H1 (cell line): ENCODE data around the gene CHST3. TPM values are rescaled to one million over a fixed set of nuclear protein-coding genes. Genes with fewer than 3 reads are reported as not detected.

Experiments used
- EP300 ChIP-seq, 2 experiments: IDR thresholded peaks; 1 replicate in 1 of 2; 2 replicates in 1 of 2; pipeline ENCODE4 v1.6.1; 2011 to 2012; ENCODE audit warnings: low read depth in 2 of 2, low read length in 2 of 2, mild to moderate bottlenecking in 2 of 2, borderline replicate concordance in 1 of 2, inconsistent platforms in 1 of 2, moderate library complexity in 1 of 2
- HDAC2 ChIP-seq, 2 experiments: fragments of 300-600 bp in 1 of 2; sonication (generic) in 1 of 2; IDR thresholded peaks; 2 replicates each; pipeline ENCODE4 v1.6.1; 2011 to 2012; ENCODE audit warnings: low read depth in 2 of 2, low read length in 2 of 2, mild to moderate bottlenecking in 2 of 2, moderate library complexity in 2 of 2, borderline replicate concordance in 1 of 2, inconsistent platforms in 1 of 2
- POLR2AphosphoS5 ChIP-seq: IDR thresholded peaks from 2 replicates; pipeline ENCODE4 v1.6.1; 2011; ENCODE audit warnings: low read depth, low read length
- SAP30 ChIP-seq: fragments of 300-600 bp; sonication (generic); IDR thresholded peaks from 2 replicates; pipeline ENCODE4 v1.7.1; 2012; ENCODE audit warnings: low read length, moderate library complexity, mild to moderate bottlenecking, inconsistent platforms; ENCODE audit not compliant: insufficient read depth, insufficient replicate concordance
- polyA plus RNA-seq, 7 experiments: library from polyadenylated mRNA; depleted of rRNA in 3 of 7; stranded (reverse) in 5 of 7; unstranded in 2 of 7; fragments of >200 nt in 5 of 7; fragments of 200-250 nt in 2 of 7; gene quantifications; 1 replicate in 5 of 7; 2 replicates in 1 of 7; 4 replicates in 1 of 7; pipeline versions ENCODE4 v1.2.1 to v1.2.3, GENCODE V29; 2011 to 2013; ENCODE audit warnings: missing spikeins in 2 of 7, mixed read lengths in 2 of 7
- total RNA-seq: library from RNA; stranded (reverse); fragmentation: NEBNext Ultra II Directional; extraction: Animal tissue kit (Norgen Biotek cat#: 25700); gene quantifications from 2 replicates; pipeline ENCODE4 v1.2.1, GENCODE V29; 2021
- TF ChIP-seq, protein P1 (sequence below): IDR thresholded peaks from 2 replicates; pipeline ENCODE4 v1.6.1; 2012; ENCODE audit warnings: inconsistent platforms
- TF ChIP-seq, protein P2 (sequence below): fragments of 300-600 bp; sonication (generic); IDR thresholded peaks from 2 replicates; pipeline ENCODE4 v1.7.1; 2012; ENCODE audit warnings: low read length, moderate library complexity, mild to moderate bottlenecking, inconsistent platforms; ENCODE audit not compliant: insufficient replicate concordance

CHST3 gene
- total and polyA plus RNA-seq, 2 of the 8 experiments (the other 6 are each of a cell fraction or from before 2014, with no cell fraction given), result 2.0 to 5.8 TPM

DNA sequence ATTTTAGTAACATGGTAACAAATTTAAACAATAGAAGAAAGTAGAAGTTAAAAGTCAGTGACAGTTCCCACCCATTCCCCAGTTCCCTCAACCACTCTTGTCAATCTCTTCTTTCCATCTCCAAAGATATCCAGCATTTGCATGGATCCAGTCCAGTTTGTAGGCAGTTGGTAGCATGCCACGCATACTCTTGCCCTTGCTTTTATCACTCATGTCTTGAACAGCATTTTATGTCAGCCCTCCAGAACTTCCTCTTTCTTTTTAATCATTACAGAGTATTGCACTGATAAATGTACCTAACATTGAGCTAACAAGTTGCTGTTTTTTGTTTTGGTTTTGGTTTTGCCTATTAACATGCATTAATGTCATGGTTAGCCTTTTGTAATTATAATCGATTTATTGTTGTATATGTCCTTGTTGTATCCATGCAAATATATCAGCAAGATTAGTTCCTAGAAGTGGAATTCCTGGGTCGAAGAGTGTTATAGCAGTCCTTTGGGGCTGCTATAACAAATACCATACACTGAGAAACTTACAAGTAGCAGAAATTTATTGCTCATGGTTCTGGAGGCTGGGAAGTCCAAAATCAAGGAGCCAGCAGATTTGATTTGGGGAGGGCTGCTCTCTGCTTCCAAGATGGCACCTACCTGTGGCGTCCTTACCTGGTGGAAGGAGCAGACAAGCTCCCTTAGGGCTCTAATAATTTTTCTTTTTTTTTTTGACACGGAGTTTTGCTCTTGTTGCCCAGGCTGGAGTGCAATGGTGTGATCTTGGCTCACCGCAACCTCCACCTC, 25.7 kb downstream of the CHST3 start (continued):
- TF ChIP-seq, protein P1, sequence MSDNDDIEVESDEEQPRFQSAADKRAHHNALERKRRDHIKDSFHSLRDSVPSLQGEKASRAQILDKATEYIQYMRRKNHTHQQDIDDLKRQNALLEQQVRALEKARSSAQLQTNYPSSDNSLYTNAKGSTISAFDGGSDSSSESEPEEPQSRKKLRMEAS, result no peak
- TF ChIP-seq POLR2AphosphoS5 (no peak), HDAC2 (IDR thresholded peaks at IDR 0.05; ENCODE audit: borderline replicate concordance in 1 of 2, low read depth in 2 of 2, low read length in 2 of 2) (no peak), EP300 (IDR thresholded peaks at IDR 0.05; ENCODE audit: borderline replicate concordance in 1 of 2, low read depth in 2 of 2, low read length in 2 of 2) (no peak), SAP30 (no peak)
- TF ChIP-seq, protein P2, sequence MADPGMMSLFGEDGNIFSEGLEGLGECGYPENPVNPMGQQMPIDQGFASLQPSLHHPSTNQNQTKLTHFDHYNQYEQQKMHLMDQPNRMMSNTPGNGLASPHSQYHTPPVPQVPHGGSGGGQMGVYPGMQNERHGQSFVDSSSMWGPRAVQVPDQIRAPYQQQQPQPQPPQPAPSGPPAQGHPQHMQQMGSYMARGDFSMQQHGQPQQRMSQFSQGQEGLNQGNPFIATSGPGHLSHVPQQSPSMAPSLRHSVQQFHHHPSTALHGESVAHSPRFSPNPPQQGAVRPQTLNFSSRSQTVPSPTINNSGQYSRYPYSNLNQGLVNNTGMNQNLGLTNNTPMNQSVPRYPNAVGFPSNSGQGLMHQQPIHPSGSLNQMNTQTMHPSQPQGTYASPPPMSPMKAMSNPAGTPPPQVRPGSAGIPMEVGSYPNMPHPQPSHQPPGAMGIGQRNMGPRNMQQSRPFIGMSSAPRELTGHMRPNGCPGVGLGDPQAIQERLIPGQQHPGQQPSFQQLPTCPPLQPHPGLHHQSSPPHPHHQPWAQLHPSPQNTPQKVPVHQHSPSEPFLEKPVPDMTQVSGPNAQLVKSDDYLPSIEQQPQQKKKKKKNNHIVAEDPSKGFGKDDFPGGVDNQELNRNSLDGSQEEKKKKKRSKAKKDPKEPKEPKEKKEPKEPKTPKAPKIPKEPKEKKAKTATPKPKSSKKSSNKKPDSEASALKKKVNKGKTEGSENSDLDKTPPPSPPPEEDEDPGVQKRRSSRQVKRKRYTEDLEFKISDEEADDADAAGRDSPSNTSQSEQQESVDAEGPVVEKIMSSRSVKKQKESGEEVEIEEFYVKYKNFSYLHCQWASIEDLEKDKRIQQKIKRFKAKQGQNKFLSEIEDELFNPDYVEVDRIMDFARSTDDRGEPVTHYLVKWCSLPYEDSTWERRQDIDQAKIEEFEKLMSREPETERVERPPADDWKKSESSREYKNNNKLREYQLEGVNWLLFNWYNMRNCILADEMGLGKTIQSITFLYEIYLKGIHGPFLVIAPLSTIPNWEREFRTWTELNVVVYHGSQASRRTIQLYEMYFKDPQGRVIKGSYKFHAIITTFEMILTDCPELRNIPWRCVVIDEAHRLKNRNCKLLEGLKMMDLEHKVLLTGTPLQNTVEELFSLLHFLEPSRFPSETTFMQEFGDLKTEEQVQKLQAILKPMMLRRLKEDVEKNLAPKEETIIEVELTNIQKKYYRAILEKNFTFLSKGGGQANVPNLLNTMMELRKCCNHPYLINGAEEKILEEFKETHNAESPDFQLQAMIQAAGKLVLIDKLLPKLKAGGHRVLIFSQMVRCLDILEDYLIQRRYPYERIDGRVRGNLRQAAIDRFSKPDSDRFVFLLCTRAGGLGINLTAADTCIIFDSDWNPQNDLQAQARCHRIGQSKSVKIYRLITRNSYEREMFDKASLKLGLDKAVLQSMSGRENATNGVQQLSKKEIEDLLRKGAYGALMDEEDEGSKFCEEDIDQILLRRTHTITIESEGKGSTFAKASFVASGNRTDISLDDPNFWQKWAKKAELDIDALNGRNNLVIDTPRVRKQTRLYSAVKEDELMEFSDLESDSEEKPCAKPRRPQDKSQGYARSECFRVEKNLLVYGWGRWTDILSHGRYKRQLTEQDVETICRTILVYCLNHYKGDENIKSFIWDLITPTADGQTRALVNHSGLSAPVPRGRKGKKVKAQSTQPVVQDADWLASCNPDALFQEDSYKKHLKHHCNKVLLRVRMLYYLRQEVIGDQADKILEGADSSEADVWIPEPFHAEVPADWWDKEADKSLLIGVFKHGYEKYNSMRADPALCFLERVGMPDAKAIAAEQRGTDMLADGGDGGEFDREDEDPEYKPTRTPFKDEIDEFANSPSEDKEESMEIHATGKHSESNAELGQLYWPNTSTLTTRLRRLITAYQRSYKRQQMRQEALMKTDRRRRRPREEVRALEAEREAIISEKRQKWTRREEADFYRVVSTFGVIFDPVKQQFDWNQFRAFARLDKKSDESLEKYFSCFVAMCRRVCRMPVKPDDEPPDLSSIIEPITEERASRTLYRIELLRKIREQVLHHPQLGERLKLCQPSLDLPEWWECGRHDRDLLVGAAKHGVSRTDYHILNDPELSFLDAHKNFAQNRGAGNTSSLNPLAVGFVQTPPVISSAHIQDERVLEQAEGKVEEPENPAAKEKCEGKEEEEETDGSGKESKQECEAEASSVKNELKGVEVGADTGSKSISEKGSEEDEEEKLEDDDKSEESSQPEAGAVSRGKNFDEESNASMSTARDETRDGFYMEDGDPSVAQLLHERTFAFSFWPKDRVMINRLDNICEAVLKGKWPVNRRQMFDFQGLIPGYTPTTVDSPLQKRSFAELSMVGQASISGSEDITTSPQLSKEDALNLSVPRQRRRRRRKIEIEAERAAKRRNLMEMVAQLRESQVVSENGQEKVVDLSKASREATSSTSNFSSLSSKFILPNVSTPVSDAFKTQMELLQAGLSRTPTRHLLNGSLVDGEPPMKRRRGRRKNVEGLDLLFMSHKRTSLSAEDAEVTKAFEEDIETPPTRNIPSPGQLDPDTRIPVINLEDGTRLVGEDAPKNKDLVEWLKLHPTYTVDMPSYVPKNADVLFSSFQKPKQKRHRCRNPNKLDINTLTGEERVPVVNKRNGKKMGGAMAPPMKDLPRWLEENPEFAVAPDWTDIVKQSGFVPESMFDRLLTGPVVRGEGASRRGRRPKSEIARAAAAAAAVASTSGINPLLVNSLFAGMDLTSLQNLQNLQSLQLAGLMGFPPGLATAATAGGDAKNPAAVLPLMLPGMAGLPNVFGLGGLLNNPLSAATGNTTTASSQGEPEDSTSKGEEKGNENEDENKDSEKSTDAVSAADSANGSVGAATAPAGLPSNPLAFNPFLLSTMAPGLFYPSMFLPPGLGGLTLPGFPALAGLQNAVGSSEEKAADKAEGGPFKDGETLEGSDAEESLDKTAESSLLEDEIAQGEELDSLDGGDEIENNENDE, result no peak
- TF ChIP-seq, all 59 proteins: peak for 0
